Measurements from ENCODE around the gene ARID5B. TPM values are rescaled to one million over a fixed set of nuclear protein-coding genes. Genes with fewer than 3 reads are reported as not detected.

Gene ARID5B
- total and polyA plus RNA-seq, 2 donors (not counting 3 experiments of a cell fraction or from before 2014, with no cell fraction given): 5.6 to 8.9 TPM

- H4K20me1 ChIP-seq (replicated peaks; ENCODE audit: control insufficient read depth, extremely low read depth, insufficient read depth, low read length): no peaks in the 10 kb centered on the region
- FAIRE-seq: no peak
- TF ChIP-seq GATA2 (IDR thresholded peaks at IDR 0.05; ENCODE audit: insufficient read depth, insufficient read length, low read depth, low read length) (no peak), POLR2A (IDR thresholded peaks at IDR 0.05; ENCODE audit: low read depth, low read length) (no peak), FOS (IDR thresholded peaks at IDR 0.05; ENCODE audit: borderline replicate concordance, insufficient read depth, low read length) (no peak), POLR2AphosphoS5 (IDR thresholded peaks at IDR 0.05; ENCODE audit: insufficient read depth, low read depth, low read length) (no peak), MYC (IDR thresholded peaks at IDR 0.05; ENCODE audit: low read depth, low read length) (no peak), JUN (IDR thresholded peaks at IDR 0.05; ENCODE audit: borderline replicate concordance, insufficient read depth, insufficient read length, low read depth) (no peak), EZH2 (IDR thresholded peaks at IDR 0.05; ENCODE audit: borderline replicate concordance, low read depth, low read length, severe bottlenecking) (no peak)
- TF ChIP-seq, protein P1, sequence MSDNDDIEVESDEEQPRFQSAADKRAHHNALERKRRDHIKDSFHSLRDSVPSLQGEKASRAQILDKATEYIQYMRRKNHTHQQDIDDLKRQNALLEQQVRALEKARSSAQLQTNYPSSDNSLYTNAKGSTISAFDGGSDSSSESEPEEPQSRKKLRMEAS (IDR thresholded peaks at IDR 0.05; ENCODE audit: insufficient read depth, insufficient read length): no peak
- DNase-seq (ENCODE audit: low read depth, low spot score): no peak
- H3K9ac ChIP-seq (replicated peaks; ENCODE audit: extremely low read depth, insufficient read depth, low read length): no peak overlapping the region
- H3K27me3 ChIP-seq (ENCODE audit: control insufficient read depth in 2 of 2, insufficient read depth in 2 of 2, low read length in 2 of 2): no peaks in the 10 kb centered on the region
- ChIA-PET POLR2A (no interaction called here), CTCF (no interaction called here)
- H3K4me2 ChIP-seq (ENCODE audit: insufficient read depth, low read length): no peak overlapping the region
- H3K4me3 ChIP-seq (replicated peaks in 1 of 3; ENCODE audit: insufficient read depth in 1 of 3, low read depth in 1 of 3, low read length in 3 of 3): no peak overlapping the region
- BruUV-seq (replicated peaks): no TSS peak
- H3K27ac ChIP-seq (ENCODE audit: insufficient read depth, low read depth, low read length): no peak overlapping the region
- H2AFZ ChIP-seq (ENCODE audit: low read depth, low read length): no peak overlapping the region
- H3K79me2 ChIP-seq (ENCODE audit: control insufficient read depth, insufficient read depth, low read length): no peaks in the 10 kb centered on the region
- H3K4me1 ChIP-seq (ENCODE audit: control insufficient read depth, extremely low read depth, insufficient read depth, low read length): peaks cover 23% of the 10 kb centered on the region
- H3K36me3 ChIP-seq (ENCODE audit: control insufficient read depth in 2 of 2, extremely low read depth in 1 of 2, insufficient read depth in 2 of 2, low read length in 2 of 2): no peaks in the 10 kb centered on the region
- intact Hi-C loops (cut with micrococcal nuclease) (no loop called here), dilution Hi-C loops (cut with MboI; ENCODE audit: extremely low pct_ligation_motif_present, low sequenced_read_pairs) (no loop called here)
- H3K9me3 ChIP-seq (replicated peaks; ENCODE audit: control insufficient read depth, insufficient read depth, low read length): no peaks in the 10 kb centered on the region
- no peaks in the 10 kb centered on the region for H3K9me1 ChIP-seq (replicated peaks; ENCODE audit: control insufficient read depth, extremely low read depth, insufficient read depth, low read length)
Observed at GRCh38 chr10:61989995-61990760, 88.7 kb downstream of the ARID5B start.

Data from endothelial cell of umbilical vein (primary cell).